CD4-positive, alpha-beta T cell (primary cell): Measurements from ENCODE around the gene NR2F1-AS1. TPM values are rescaled to one million over a fixed set of nuclear protein-coding genes. Genes with fewer than 3 reads are reported as not detected.

Experiments used
- ATAC-seq: fragments of 200-7000 bp; cut with Tn5 transposase; one replicate; pipeline ENCODE4 v1.10.0; 2022; ENCODE audit warnings: mild to moderate bottlenecking; ENCODE audit not compliant: poor library complexity
- CTCF ChIA-PET: fragments of 350-600 bp; sonication (Branson Sonifier 250); formaldehyde crosslinking; loops from one replicate; lab custom pipeline; 2021; ENCODE audit warnings: antibody characterized with exemption, inconsistent platforms; lab: Charles Lee
- POLR2A ChIA-PET: fragments of 350-600 bp; sonication (Branson Sonifier 250); formaldehyde crosslinking; loops from one replicate; lab custom pipeline; 2021; ENCODE audit warnings: antibody characterized with exemption, inconsistent platforms; lab: Charles Lee
- DNase-seq, 14 experiments: peaks; one replicate each; pipeline ENCODE4 v3.0.0-alpha.2; 2013 to 2020; ENCODE audit warnings: mixed read lengths in 2 of 14
- H3K27ac ChIP-seq, 2 donors: one replicate each; pipeline versions ENCODE4 v1.5.1 to v1.7.0; 2013; ENCODE audit warnings: low read length in 2 of 2, low read depth in 1 of 2, mild to moderate bottlenecking in 1 of 2
- H3K27me3 ChIP-seq, 2 experiments: 1 replicate in 1 of 2; 2 replicates in 1 of 2; pipeline versions ENCODE4 v1.6.1 to v1.7.0; 2013; ENCODE audit warnings: low read length in 2 of 2, control low read depth in 1 of 2, mild to moderate bottlenecking in 1 of 2, moderate library complexity in 1 of 2; ENCODE audit not compliant: insufficient read depth in 2 of 2, control insufficient read depth in 1 of 2
- H3K36me3 ChIP-seq: one replicate; pipeline ENCODE4 v1.6.1; 2013; ENCODE audit warnings: low read length, control low read depth; ENCODE audit not compliant: insufficient read depth
- H3K4me1 ChIP-seq: one replicate; pipeline ENCODE4 v1.6.1; 2013; ENCODE audit warnings: low read length, control low read depth; ENCODE audit not compliant: insufficient read depth
- H3K4me3 ChIP-seq: one replicate; pipeline ENCODE4 v1.5.1; 2013; ENCODE audit warnings: mild to moderate bottlenecking, low read length, moderate library complexity
- H3K9me3 ChIP-seq, 2 experiments: 1 replicate in 1 of 2; 2 replicates in 1 of 2; pipeline versions ENCODE4 v1.6.1 to v1.7.0; 2013; ENCODE audit warnings: low read length in 2 of 2, mild to moderate bottlenecking in 2 of 2, control low read depth in 1 of 2, moderate library complexity in 1 of 2; ENCODE audit not compliant: control insufficient read depth in 1 of 2, insufficient read depth in 1 of 2
- H3K27ac Mint-ChIP-seq: one replicate; pipeline ENCODE4 v1.8.0; 2020; ENCODE audit warnings: mixed read lengths
- H3K27me3 Mint-ChIP-seq: one replicate; pipeline ENCODE4 v1.8.0; 2021; ENCODE audit warnings: mixed read lengths
- H3K36me3 Mint-ChIP-seq: one replicate; pipeline ENCODE4 v1.8.0; 2021; ENCODE audit warnings: low read depth, mixed read lengths
- H3K4me1 Mint-ChIP-seq: one replicate; pipeline ENCODE4 v1.8.0; 2021; ENCODE audit warnings: low read depth, mixed read lengths
- H3K4me3 Mint-ChIP-seq: one replicate; pipeline ENCODE4 v1.8.0; 2020; ENCODE audit warnings: mild to moderate bottlenecking, mixed read lengths
- H3K9me3 Mint-ChIP-seq: one replicate; pipeline ENCODE4 v1.8.0; 2020; ENCODE audit warnings: mixed read lengths
- intact Hi-C, 2 experiments: fragments of 100-400 bp; cut with DNase I in 1 of 2; cut with micrococcal nuclease in 1 of 2; formaldehyde crosslinking; loops; one replicate each; pipeline versions ENCODE4 v1.15.1 to v1.9.0; 2023 to 2025; cut with DNase I, micrococcal nuclease
- total RNA-seq, 174 experiments: library from RNA in 2 of 174; stranded (reverse) in 2 of 174; gene quantifications; one replicate each; pipeline ENCODE4 v1.2.3 and lab custom pipeline; 2021 to 2026
- TF ChIP-seq, protein P1 (sequence below): fragments of 200-600 bp; IDR thresholded peaks from one replicate; pipeline ENCODE4 v1.8.0; 2022; ENCODE audit warnings: antibody characterized with exemption, mild to moderate bottlenecking

Gene NR2F1-AS1
- total RNA-seq, 2 experiments from 2014 or later = not detected

DNA sequence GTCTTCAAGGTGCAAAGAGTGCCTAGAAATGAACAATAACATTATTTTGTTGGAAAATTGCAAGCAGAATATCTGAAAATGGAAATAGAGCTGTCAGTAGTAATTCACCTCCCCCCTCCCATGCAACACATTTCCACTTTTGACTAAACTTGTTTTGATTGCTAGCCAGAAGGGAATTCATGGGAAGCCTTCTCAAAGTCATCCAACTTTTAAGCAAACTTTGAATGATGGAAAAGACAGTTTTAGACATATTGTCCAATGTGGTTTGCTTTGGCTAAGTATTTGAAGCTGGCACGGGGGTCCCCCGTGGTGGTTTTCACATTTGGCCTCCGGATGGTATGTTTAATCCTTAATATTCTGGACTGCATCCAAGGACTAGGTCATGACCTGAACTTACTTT is 9.5 kb upstream of the NR2F1-AS1 start:
- TF ChIP-seq, protein P1, sequence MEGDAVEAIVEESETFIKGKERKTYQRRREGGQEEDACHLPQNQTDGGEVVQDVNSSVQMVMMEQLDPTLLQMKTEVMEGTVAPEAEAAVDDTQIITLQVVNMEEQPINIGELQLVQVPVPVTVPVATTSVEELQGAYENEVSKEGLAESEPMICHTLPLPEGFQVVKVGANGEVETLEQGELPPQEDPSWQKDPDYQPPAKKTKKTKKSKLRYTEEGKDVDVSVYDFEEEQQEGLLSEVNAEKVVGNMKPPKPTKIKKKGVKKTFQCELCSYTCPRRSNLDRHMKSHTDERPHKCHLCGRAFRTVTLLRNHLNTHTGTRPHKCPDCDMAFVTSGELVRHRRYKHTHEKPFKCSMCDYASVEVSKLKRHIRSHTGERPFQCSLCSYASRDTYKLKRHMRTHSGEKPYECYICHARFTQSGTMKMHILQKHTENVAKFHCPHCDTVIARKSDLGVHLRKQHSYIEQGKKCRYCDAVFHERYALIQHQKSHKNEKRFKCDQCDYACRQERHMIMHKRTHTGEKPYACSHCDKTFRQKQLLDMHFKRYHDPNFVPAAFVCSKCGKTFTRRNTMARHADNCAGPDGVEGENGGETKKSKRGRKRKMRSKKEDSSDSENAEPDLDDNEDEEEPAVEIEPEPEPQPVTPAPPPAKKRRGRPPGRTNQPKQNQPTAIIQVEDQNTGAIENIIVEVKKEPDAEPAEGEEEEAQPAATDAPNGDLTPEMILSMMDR = no peak
- Mint-ChIP-seq H3K27me3 (peaks cover 98% of the 10 kb centered on the region), H3K4me1 (peaks cover 21% of the 10 kb centered on the region), H3K9me3 (no peaks in the 10 kb centered on the region), H3K4me3 (no peak overlapping the region), H3K36me3 (no peaks in the 10 kb centered on the region), H3K27ac (no peak overlapping the region)
- ATAC-seq = no peak
- Histone ChIP-seq H3K4me3 (no peak overlapping the region), H3K27me3 (peaks cover 76 to 92% of the 10 kb centered on the region in 2 experiments), H3K9me3 (peaks cover 6 to 47% of the 10 kb centered on the region in 2 experiments), H3K36me3 (no peaks in the 10 kb centered on the region), H3K27ac (no peak overlapping the region), H3K4me1 (peaks cover 21% of the 10 kb centered on the region)
- DNase-seq = no peak
- ChIA-PET CTCF (no interaction called here), POLR2A (no interaction called here)
- intact Hi-C loops = loop anchor here in 1 of 2 experiments (10.0 kb wide), 1 partner anchor 1024 kb away; the partner anchor contains the start of genes KIAA0825 and SLF1

DNA sequence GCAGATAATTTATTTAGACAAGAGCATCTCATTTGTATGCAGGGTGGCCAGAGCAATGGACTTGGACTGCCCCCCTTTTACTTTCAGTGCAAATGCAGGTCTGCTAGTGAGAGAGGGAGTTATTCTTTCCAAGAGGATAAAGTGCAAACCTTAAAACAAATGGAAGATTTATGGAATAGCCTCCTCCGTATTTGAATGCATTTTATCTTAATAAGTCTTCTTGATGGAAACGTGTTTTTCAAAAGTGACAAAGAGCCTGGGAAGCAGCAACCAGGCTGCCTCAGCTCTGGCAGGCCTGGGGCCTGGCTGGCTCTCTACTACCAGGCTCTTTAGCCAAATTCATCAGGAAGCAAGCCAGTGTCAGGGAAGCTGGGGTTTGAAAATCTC is 8.8 kb upstream of the NR2F1-AS1 start:
- TF ChIP-seq, protein P1 = no peak
- H3K27ac Mint-ChIP-seq = no peak overlapping the region
- peaks cover 0 to 41% of the 10 kb centered on the region in 2 experiments for H3K9me3 ChIP-seq
- H3K4me1 ChIP-seq = peaks cover 19% of the 10 kb centered on the region
- ATAC-seq = no peak
- H3K27me3 Mint-ChIP-seq = peaks cover 95% of the 10 kb centered on the region
- no peak overlapping the region for H3K4me3 Mint-ChIP-seq
- intact Hi-C loops = loop anchor here in 1 of 2 experiments (10.0 kb wide), 1 partner anchor 1025 kb away; the partner anchor contains the start of genes KIAA0825 and SLF1
- POLR2A ChIA-PET = no interaction called here
- H3K9me3 Mint-ChIP-seq = no peaks in the 10 kb centered on the region
- peaks cover 18% of the 10 kb centered on the region for H3K4me1 Mint-ChIP-seq
- peaks cover 72 to 86% of the 10 kb centered on the region in 2 experiments for H3K27me3 ChIP-seq
- no peak for DNase-seq
- no peak overlapping the region for H3K4me3 ChIP-seq
- no peak overlapping the region for H3K27ac ChIP-seq
- H3K36me3 Mint-ChIP-seq = no peaks in the 10 kb centered on the region
- CTCF ChIA-PET = no interaction called here
- H3K36me3 ChIP-seq = no peaks in the 10 kb centered on the region

DNA sequence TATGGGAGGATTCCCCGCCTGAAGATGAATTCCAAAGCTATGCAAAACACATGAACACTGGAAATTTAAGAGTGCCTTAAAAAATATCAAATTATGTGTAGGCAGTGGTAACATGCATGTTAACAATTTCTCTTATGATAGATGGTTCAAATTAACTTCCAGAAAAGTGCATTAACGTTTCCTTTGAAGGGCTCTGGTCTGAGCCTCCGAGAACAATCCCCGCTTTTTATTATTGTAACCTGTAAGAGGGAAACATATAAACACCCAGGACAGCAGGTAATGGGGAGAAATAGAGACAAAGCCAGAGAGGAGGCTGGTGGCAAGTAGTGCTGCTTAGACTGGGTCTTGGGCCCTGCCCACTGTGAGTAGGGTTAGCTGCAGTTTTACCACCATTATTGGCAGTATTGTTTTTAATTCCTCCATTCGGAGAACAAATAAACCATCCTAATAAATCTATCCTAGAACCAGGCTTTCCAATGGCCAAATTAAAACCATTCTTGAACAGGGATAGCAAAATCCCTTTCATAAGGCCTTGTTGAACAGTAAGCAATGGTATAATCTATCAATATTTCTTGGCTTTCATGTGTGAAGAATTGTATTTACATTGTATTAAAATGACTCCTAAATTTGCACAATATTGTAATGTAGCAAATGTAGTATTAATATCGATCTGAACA is 8.3 kb upstream of the NR2F1-AS1 start:
- Histone ChIP-seq H3K27ac (no peak overlapping the region), H3K27me3 (peaks cover 68 to 80% of the 10 kb centered on the region in 2 experiments), H3K4me3 (no peak overlapping the region), H3K4me1 (peaks cover 18% of the 10 kb centered on the region), H3K36me3 (no peaks in the 10 kb centered on the region), H3K9me3 (peaks cover 0 to 36% of the 10 kb centered on the region in 2 experiments)
- ATAC-seq (no peak), DNase-seq (no peak)
- Mint-ChIP-seq H3K4me1 (peaks cover 18% of the 10 kb centered on the region), H3K27ac (peak overlapping the region; percentile 3), H3K4me3 (no peak overlapping the region), H3K27me3 (peaks cover 90% of the 10 kb centered on the region), H3K9me3 (no peaks in the 10 kb centered on the region), H3K36me3 (no peaks in the 10 kb centered on the region)
- TF ChIP-seq, protein P1 = no peak
- intact Hi-C loops = no loop called here
- ChIA-PET CTCF (no interaction called here), POLR2A (no interaction called here)
